GM18526 (cell line): ENCODE measurements around the gene SPACA4.

Experiments used
- POLR2A ChIP-seq: IDR thresholded peaks from 3 replicates; pipeline ENCODE4 v1.6.1; 2011; ENCODE audit not compliant: insufficient read length; ENCODE audit errors: extremely low read depth

The SPACA4 gene

GRCh38 chr19:48624067-48624594, 17.6 kb downstream of the SPACA4 start:
- TF ChIP-seq POLR2A = no peak

- no peak for TF ChIP-seq POLR2A
Measured at GRCh38 chr19:48624791-48625723, 18.5 kb downstream of the SPACA4 start.

- TF ChIP-seq POLR2A = no peak
Measured at GRCh38 chr19:48625891-48626327, 19.4 kb downstream of the SPACA4 start.

GRCh38 chr19:48627201-48627864, 20.8 kb downstream of the SPACA4 start:
- TF ChIP-seq POLR2A = no peak

GRCh38 chr19:48627865-48628314, 21.3 kb downstream of the SPACA4 start:
- no peak for TF ChIP-seq POLR2A

GRCh38 chr19:48628486-48629296, 22.1 kb downstream of the SPACA4 start:
- no peak for TF ChIP-seq POLR2A

GRCh38 chr19:48629297-48629598, 22.7 kb downstream of the SPACA4 start:
- no peak for TF ChIP-seq POLR2A

GRCh38 chr19:48629599-48630295, 23.2 kb downstream of the SPACA4 start:
- no peak for TF ChIP-seq POLR2A

- TF ChIP-seq POLR2A = no peak
Measured at GRCh38 chr19:48630296-48631063, 23.9 kb downstream of the SPACA4 start.

GRCh38 chr19:48631225-48631624, 24.7 kb downstream of the SPACA4 start:
- TF ChIP-seq POLR2A = no peak

- TF ChIP-seq POLR2A = no peak
Measured at GRCh38 chr19:48632692-48633147, 26.2 kb downstream of the SPACA4 start.

GRCh38 chr19:48633148-48634035, 26.9 kb downstream of the SPACA4 start:
- no peak for TF ChIP-seq POLR2A

- no peak for TF ChIP-seq POLR2A
Measured at GRCh38 chr19:48634036-48634342, 27.4 kb downstream of the SPACA4 start.
